Activated CD8-positive, alpha-beta memory T cell treated with anti-CD3 and anti-CD28 coated beads for 36 hours (primary cell): ENCODE results near the gene SH2B2. TPM values are rescaled to one million over a fixed set of nuclear protein-coding genes. Genes with fewer than 3 reads are reported as not detected.
"Not testable (repeated sequence)": the region's sequence is repeated elsewhere in the genome, so short reads cannot be mapped to it uniquely, and the experiment has no call there.

Experiments used
- CTCF ChIA-PET: fragments of 350-600 bp; sonication (Branson Sonifier 250); formaldehyde crosslinking; loops from one replicate; lab custom pipeline; 2021; ENCODE audit warnings: antibody characterized with exemption; lab: Charles Lee
- POLR2A ChIA-PET: fragments of 350-600 bp; sonication (Branson Sonifier 250); formaldehyde crosslinking; loops from one replicate; lab custom pipeline; 2021; ENCODE audit warnings: antibody characterized with exemption; lab: Charles Lee
- total RNA-seq, 2 experiments: library from RNA; stranded (reverse); gene quantifications; one replicate each; pipeline ENCODE4 v1.2.3, GENCODE V29; 2021

Gene SH2B2
- total RNA-seq, 2 experiments from 2014 or later = 2.2 to 2.5 TPM

GRCh38 chr7:102320601-102321350 is 34.1 kb downstream of the SH2B2 start:
- CTCF ChIA-PET = no interaction called here

DNA sequence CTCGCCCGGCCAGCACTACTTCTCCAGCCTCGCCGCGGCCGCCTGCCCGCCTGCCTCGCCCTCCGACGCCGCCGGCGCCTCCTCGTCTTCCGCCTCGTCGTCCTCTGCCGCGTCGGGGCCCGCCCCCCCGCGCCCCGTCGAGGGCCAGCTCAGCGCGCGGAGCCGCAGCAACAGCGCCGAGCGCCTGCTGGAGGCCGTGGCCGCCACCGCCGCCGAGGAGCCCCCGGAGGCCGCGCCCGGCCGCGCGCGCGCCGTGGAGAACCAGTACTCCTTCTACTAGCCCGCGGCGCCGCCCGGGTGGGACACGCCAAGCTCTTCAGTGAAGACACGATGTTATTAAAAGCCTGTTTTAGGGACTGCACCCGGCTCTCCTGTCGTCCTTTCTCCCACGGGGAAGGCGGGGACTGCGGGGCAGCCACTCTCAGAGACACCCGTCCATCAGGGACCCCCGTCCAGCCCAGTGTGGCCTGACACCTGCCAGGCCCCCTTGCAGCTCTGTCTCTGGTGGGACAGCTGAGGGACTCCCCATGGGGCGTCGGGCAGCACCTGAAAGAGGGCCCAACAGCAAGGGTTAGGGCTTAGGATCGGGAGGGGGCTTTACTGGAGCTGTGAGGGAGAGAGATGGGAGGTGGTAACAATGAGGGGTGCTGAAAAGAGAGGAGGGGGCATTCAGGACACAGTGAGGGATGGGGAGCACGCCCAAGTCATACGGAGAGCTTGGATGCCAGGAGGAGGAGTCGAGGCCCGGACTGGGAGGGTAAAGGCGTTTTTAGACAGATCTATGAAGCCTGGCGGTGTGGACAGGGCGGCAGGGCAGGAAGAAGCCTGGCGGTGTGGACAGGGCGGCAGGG is 34.9 kb downstream of the SH2B2 start:
- ChIA-PET POLR2A (no interaction called here), CTCF (no interaction called here)

More at GRCh38 chr7:102320601-102321350, 34.1 kb downstream of the SH2B2 start:
- POLR2A ChIA-PET = no interaction called here

- ChIA-PET CTCF (no interaction called here), POLR2A (no interaction called here)
These were observed 35.6 kb downstream of the SH2B2 start for GRCh38 chr7:102322202-102322715.

DNA sequence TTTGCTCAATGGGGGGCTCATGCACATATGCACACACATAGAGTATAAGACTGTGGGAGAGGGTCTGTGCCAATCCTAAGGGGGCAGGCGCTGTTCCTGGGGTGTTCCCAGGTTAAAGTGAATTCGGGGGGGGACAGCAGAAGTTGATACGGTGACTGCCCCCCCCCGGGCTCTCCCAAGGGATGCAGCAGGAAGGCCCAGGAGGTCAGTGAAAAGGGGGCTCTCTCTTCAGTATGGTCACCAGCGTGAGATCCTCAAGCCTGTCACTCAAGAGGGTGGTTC is 37.2 kb downstream of the SH2B2 start:
- POLR2A ChIA-PET = no interaction called here
- CTCF ChIA-PET = no interaction called here

DNA sequence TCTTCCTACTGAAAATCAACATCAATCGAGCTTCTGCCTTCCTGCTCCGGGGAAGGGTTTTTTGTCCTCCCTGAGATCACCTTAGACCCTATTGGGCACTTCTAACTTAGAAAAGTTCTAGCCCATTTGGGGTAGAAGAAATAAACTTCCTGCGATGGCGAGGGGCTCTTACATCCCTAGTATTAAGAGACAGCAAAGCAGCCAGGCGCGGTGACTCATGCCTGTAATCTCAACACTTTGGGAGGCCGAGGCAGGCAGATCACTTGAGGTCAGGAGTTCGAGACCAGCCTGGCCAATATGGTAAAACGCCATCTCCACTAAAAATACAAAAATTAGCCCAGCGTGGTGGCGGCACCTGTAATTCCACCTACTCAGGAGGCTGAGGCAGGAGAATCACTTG is 38.4 kb downstream of the SH2B2 start:
- POLR2A ChIA-PET = interaction anchor here (0.7 kb wide), 1 partner anchor 600 kb away, joined by 4 read pairs; no protein-coding TSS in a partner anchor
- CTCF ChIA-PET = not testable (repeated sequence)

DNA sequence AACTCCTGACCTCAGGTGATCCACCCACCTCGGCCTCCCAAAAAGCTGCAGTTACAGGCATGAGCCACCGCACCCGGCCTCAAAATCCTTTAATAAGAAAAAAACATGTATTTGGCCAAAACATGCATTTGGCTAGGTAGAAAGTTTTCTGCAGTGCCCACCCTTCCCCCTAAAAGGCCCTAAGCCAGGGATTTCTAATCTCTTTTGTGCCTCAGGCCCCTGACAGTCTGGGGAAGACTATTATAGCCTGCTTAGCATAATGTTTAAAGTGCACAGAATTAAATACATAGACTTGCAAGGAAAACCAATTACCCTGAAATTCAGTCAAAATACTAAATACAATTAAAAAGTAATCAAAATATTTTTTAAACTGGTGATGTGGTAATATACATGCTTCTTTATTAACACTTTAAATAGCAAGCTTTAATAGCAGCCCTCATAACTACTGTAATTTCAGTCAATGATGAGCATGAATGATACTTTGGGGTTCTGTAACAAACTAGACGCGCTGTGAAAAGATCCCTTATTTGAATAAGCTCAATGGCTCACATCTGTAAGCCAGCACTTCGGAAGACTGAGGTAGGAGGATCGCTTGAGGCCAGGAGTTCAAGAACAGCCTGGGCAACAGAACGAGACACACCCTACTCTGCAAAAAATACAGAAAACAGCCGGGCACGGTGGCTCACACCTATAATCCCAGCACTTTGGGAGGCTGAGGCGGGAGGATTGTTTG is 39.7 kb downstream of the SH2B2 start:
- POLR2A ChIA-PET = no interaction called here

DNA sequence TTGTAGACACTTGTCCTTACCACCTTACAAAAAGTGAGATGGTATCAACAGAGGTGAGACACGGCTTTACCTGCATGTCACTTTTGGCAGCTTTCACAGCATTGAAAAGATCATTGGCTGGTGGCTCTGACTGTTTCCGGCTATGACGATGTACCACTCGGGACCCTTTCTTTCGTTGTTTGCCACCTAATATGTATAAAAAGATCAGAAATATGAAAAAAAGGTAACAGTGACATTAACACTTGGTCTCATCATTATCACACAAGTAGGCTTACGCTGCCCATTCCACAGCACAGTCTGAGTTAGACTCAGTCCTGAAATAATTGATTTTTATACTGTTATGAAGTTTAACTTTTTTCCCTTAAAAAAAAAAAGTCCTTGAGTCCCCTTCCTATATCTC is 40.5 kb downstream of the SH2B2 start:
- CTCF ChIA-PET, POLR2A ChIA-PET: not testable (repeated sequence)

More for the DNA sequence above, 39.7 kb downstream of the SH2B2 start:
- CTCF ChIA-PET = no interaction called here

GRCh38 chr7:102328863-102329262 is 42.2 kb downstream of the SH2B2 start:
- POLR2A ChIA-PET, CTCF ChIA-PET: not testable (repeated sequence)

DNA sequence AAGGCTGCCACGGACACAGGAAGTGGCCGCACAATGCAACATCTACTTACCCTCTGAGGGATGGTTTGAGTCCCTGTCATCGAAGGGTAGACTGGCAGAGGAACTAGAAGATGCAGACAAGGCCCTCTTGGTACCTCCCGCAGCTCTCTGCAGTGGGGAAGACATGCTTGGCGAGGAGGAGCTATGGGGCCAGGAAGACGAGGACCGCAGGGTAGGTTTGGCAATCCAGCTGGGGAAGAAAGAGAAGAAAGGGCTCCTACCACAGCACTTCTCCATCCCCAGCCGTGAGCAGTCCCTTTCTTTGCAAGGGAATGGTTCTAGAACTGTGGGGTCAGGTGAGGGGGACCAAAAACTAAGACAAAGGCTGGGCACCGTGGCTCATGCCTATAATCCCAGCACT is 42.7 kb downstream of the SH2B2 start:
- CTCF ChIA-PET = not testable (repeated sequence)

GRCh38 chr7:102330666-102331460 is 44.2 kb downstream of the SH2B2 start:
- CTCF ChIA-PET = interaction anchor here (0.6 kb wide), 1 partner anchor 58 kb away, joined by 4 read pairs; no protein-coding TSS in a partner anchor

More for the DNA sequence above, 42.7 kb downstream of the SH2B2 start:
- POLR2A ChIA-PET = not testable (repeated sequence)

GRCh38 chr7:102335574-102335973 is 48.9 kb downstream of the SH2B2 start:
- POLR2A ChIA-PET = not testable (repeated sequence)

More at GRCh38 chr7:102330666-102331460, 44.2 kb downstream of the SH2B2 start:
- POLR2A ChIA-PET = not testable (repeated sequence)

GRCh38 chr7:102337002-102337401 is 50.3 kb downstream of the SH2B2 start:
- POLR2A ChIA-PET, CTCF ChIA-PET: not testable (repeated sequence)

More at GRCh38 chr7:102335574-102335973, 48.9 kb downstream of the SH2B2 start:
- CTCF ChIA-PET = not testable (repeated sequence)

GRCh38 chr7:102337420-102337819 is 50.8 kb downstream of the SH2B2 start:
- CTCF ChIA-PET, POLR2A ChIA-PET: not testable (repeated sequence)

DNA sequence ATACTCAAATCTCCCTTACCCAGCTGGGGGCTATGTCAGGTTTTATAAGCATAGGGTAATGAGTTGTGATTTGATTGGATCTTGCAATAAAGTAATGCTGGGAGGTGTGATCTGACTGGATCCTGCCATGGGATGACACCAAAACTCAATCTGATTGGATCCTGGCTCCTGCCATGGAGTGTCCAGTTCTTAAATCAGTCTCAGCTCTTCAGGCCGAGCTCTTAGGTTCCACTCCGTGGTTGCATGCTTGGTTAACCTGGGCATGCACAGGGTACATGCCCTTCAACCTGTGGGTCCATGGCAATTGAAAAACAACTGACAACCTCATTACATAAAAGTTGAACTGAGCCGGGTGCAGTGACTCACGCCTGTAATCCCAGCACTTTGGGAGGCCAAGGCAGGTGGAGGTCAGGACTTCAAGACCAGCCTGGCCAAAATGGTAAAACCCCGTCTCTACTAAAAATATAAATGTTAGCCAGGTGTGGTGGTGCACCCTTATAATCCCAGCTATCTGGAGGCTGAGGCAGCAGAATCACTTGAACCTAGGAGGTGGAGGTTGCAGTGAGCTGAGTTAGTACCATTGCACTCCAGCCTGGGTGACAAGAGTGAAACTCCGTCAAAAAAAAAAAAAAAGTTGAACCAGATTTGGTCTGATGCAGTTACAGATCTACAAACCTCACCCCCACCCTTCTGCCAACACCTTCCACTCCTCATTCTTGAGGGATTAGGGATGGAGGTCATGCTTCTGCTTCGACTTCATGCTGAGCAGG is 54.1 kb downstream of the SH2B2 start:
- CTCF ChIA-PET, POLR2A ChIA-PET: not testable (repeated sequence)

- CTCF ChIA-PET, POLR2A ChIA-PET: not testable (repeated sequence)
These were observed 60.3 kb downstream of the SH2B2 start for GRCh38 chr7:102346983-102347382.

DNA sequence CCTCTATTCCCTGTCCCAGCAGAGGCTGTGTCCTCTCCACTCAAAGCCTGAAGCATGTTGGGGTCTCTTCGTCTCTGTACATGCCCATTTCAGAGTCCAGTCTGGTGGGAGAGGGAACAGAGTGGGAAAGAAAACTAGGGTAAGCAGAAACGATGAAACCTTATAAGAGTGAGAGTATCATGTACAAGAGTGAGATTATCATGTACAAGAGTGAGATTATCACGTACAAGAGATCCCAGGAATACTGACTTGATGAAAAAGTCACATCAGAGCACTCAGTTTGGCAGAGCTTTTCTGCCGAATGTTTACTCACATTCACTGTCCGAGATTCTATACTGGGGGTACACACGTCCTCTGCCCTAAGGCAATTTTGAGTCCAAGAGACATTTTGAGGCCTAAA is 69.7 kb downstream of the SH2B2 start, which contains the start of gene SPDYE6:
TSS of gene SPDYE6 (minus strand) at position 101 of the 400 bp plus-strand sequence. CDS start 421 bp downstream, outside the sequence.
- CTCF ChIA-PET = not testable (repeated sequence)

GRCh38 chr7:102363549-102364393 is 77.1 kb downstream of the SH2B2 start:
- POLR2A ChIA-PET = not testable (repeated sequence)
- CTCF ChIA-PET = interaction anchor here (0.6 kb wide), 1 partner anchor 84 kb away, joined by 3 read pairs; no protein-coding TSS in a partner anchor

More for the DNA sequence above, 69.7 kb downstream of the SH2B2 start, which contains the start of gene SPDYE6:
- POLR2A ChIA-PET = not testable (repeated sequence)
